ENCODE results near the gene RC3H2.

DNA sequence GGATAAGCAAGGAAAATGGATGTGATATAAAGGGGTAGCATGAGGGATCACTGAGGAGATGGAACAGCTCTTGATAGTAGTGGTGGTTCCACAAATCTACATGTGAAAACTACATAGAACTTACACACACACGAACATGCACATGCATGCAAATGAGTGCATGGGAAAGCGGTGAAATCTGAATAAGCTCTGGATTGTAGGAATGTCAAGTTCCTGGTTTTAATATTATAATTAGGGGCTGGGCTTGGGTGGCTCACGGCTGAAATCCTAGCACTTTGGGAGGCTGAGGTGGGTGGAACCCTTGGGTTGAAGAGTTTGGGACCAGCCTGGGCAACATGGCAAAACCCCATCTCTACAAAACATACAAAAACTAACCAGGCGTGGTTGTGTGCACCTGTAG is 63.7 kb downstream of the RC3H2 start:
- TF ChIP-seq POLR2AphosphoS5 (IDR thresholded peaks at IDR 0.05; ENCODE audit: low read depth, low read length): no peak
- TF ChIP-seq, protein P1, sequence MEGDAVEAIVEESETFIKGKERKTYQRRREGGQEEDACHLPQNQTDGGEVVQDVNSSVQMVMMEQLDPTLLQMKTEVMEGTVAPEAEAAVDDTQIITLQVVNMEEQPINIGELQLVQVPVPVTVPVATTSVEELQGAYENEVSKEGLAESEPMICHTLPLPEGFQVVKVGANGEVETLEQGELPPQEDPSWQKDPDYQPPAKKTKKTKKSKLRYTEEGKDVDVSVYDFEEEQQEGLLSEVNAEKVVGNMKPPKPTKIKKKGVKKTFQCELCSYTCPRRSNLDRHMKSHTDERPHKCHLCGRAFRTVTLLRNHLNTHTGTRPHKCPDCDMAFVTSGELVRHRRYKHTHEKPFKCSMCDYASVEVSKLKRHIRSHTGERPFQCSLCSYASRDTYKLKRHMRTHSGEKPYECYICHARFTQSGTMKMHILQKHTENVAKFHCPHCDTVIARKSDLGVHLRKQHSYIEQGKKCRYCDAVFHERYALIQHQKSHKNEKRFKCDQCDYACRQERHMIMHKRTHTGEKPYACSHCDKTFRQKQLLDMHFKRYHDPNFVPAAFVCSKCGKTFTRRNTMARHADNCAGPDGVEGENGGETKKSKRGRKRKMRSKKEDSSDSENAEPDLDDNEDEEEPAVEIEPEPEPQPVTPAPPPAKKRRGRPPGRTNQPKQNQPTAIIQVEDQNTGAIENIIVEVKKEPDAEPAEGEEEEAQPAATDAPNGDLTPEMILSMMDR (IDR thresholded peaks at IDR 0.05): no peak
- TF ChIP-seq, protein P2, sequence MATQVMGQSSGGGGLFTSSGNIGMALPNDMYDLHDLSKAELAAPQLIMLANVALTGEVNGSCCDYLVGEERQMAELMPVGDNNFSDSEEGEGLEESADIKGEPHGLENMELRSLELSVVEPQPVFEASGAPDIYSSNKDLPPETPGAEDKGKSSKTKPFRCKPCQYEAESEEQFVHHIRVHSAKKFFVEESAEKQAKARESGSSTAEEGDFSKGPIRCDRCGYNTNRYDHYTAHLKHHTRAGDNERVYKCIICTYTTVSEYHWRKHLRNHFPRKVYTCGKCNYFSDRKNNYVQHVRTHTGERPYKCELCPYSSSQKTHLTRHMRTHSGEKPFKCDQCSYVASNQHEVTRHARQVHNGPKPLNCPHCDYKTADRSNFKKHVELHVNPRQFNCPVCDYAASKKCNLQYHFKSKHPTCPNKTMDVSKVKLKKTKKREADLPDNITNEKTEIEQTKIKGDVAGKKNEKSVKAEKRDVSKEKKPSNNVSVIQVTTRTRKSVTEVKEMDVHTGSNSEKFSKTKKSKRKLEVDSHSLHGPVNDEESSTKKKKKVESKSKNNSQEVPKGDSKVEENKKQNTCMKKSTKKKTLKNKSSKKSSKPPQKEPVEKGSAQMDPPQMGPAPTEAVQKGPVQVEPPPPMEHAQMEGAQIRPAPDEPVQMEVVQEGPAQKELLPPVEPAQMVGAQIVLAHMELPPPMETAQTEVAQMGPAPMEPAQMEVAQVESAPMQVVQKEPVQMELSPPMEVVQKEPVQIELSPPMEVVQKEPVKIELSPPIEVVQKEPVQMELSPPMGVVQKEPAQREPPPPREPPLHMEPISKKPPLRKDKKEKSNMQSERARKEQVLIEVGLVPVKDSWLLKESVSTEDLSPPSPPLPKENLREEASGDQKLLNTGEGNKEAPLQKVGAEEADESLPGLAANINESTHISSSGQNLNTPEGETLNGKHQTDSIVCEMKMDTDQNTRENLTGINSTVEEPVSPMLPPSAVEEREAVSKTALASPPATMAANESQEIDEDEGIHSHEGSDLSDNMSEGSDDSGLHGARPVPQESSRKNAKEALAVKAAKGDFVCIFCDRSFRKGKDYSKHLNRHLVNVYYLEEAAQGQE (IDR thresholded peaks at IDR 0.05; ENCODE audit: insufficient read depth in 1 of 2, low read depth in 2 of 2, low read length in 1 of 2): no peak

All from Panc1 (cell line).